Activated T-helper 1 cell treated with anti-CD3 and anti-CD28 coated beads, Interleukin-12 subunit alpha, Interleukin-12 subunit beta, Interleukin-2, Interleukin-4 antibody, amounts not matched to agents 30 ng/mL and 10 ng/mL and 1 ng/mL, durations not matched to agents 14 hours and 24 hours and 36 hours (primary cell): Measurements from ENCODE around the gene SCGB2B2. TPM values are rescaled to one million over a fixed set of nuclear protein-coding genes. Genes with fewer than 3 reads are reported as not detected.
"Not testable (repeated sequence)": the region's sequence is repeated elsewhere in the genome, so short reads cannot be mapped to it uniquely, and the experiment has no call there.

Source experiments
- DNase-seq: peaks from one replicate; pipeline ENCODE4 v3.0.0; 2021; ENCODE audit warnings: low spot score
- H3K27ac Mint-ChIP-seq: one replicate; pipeline ENCODE4 v1.8.0; 2021; ENCODE audit warnings: mild to moderate bottlenecking, mixed read lengths
- H3K27me3 Mint-ChIP-seq: one replicate; pipeline ENCODE4 v1.8.0; 2022; ENCODE audit warnings: mild to moderate bottlenecking, moderate library complexity, mixed read lengths; ENCODE audit not compliant: insufficient read depth
- H3K36me3 Mint-ChIP-seq: one replicate; pipeline ENCODE4 v1.8.0; 2021; ENCODE audit warnings: low read depth, mixed read lengths
- H3K4me1 Mint-ChIP-seq: one replicate; pipeline ENCODE4 v1.8.0; 2021; ENCODE audit warnings: low read depth, mixed read lengths
- H3K4me3 Mint-ChIP-seq: one replicate; pipeline ENCODE4 v1.8.0; 2021; ENCODE audit warnings: mild to moderate bottlenecking, moderate library complexity, mixed read lengths
- H3K9me3 Mint-ChIP-seq: one replicate; pipeline ENCODE4 v1.8.0; 2021; ENCODE audit warnings: mixed read lengths
- intact Hi-C: fragments of 100-400 bp; cut with micrococcal nuclease; formaldehyde crosslinking; loops from one replicate; pipeline ENCODE4 v1.15.1; 2024
- total RNA-seq: library from RNA; stranded (reverse); gene quantifications from 2 replicates; pipeline ENCODE4 v1.2.3, GENCODE V29; 2022

SCGB2B2 gene
- total RNA-seq, 1 donor from 2014 or later, result not detected

- no peak for DNase-seq
- peaks cover 3% of the 10 kb centered on the region for H3K27me3 Mint-ChIP-seq
- H3K36me3 Mint-ChIP-seq, result no peaks in the 10 kb centered on the region
- peak overlapping the region; percentile 48 for H3K27ac Mint-ChIP-seq
- no peak overlapping the region for H3K4me3 Mint-ChIP-seq
- H3K9me3 Mint-ChIP-seq, result no peaks in the 10 kb centered on the region
- intact Hi-C loops, result loop anchor here (1.0 kb wide), 1 partner anchor 10 kb away; the partner anchor contains the start of genes SCGB2B2 and ZNF302
- H3K4me1 Mint-ChIP-seq, result peaks cover 9% of the 10 kb centered on the region
These were observed 9.4 kb downstream of the SCGB2B2 start for GRCh38 chr19:34667349-34668076.

GRCh38 chr19:34666958-34667265 lies 10.0 kb downstream of the SCGB2B2 start:
- intact Hi-C loops, result loop anchor here (1.0 kb wide), 1 partner anchor 10 kb away; the partner anchor contains the start of genes SCGB2B2 and ZNF302
- H3K27ac Mint-ChIP-seq, result peak overlapping the region; percentile 48

GRCh38 chr19:34666200-34666957 lies 10.6 kb downstream of the SCGB2B2 start:
- Mint-ChIP-seq H3K27ac (no peak overlapping the region), H3K27me3 (peaks cover 2% of the 10 kb centered on the region), H3K9me3 (no peaks in the 10 kb centered on the region), H3K36me3 (no peaks in the 10 kb centered on the region), H3K4me1 (peaks cover 9% of the 10 kb centered on the region), H3K4me3 (no peak overlapping the region)
- no peak for DNase-seq
- intact Hi-C loops, result no loop called here

More at GRCh38 chr19:34666958-34667265, 10.0 kb downstream of the SCGB2B2 start:
- Mint-ChIP-seq H3K4me3 (no peak overlapping the region), H3K4me1 (peaks cover 9% of the 10 kb centered on the region), H3K36me3 (no peaks in the 10 kb centered on the region), H3K27me3 (peaks cover 2% of the 10 kb centered on the region), H3K9me3 (no peaks in the 10 kb centered on the region)
- DNase-seq, result no peak

- H3K9me3 Mint-ChIP-seq, H3K4me3 Mint-ChIP-seq, H3K36me3 Mint-ChIP-seq, DNase-seq, H3K27ac Mint-ChIP-seq, H3K4me1 Mint-ChIP-seq, intact Hi-C loops, H3K27me3 Mint-ChIP-seq: not testable (repeated sequence)
These were observed 11.7 kb downstream of the SCGB2B2 start for GRCh38 chr19:34665275-34665674.

GRCh38 chr19:34664870-34665269 lies 12.1 kb downstream of the SCGB2B2 start:
- no peaks in the 10 kb centered on the region for H3K36me3 Mint-ChIP-seq
- no peaks in the 10 kb centered on the region for H3K27me3 Mint-ChIP-seq
- intact Hi-C loops, result no loop called here
- no peak overlapping the region for H3K4me3 Mint-ChIP-seq
- no peaks in the 10 kb centered on the region for H3K9me3 Mint-ChIP-seq
- DNase-seq, result no peak
- H3K4me1 Mint-ChIP-seq, result peaks cover 9% of the 10 kb centered on the region
- H3K27ac Mint-ChIP-seq, result no peak overlapping the region

- Mint-ChIP-seq H3K4me1 (peaks cover 9% of the 10 kb centered on the region), H3K36me3 (no peaks in the 10 kb centered on the region), H3K4me3 (no peak overlapping the region), H3K9me3 (no peaks in the 10 kb centered on the region), H3K27me3 (no peaks in the 10 kb centered on the region), H3K27ac (no peak overlapping the region)
- intact Hi-C loops, result no loop called here
- DNase-seq, result no peak
These were observed 12.8 kb downstream of the SCGB2B2 start for GRCh38 chr19:34664168-34664567.

GRCh38 chr19:34662919-34663318 lies 14.0 kb downstream of the SCGB2B2 start:
- DNase-seq, result peak; percentile 31
- Mint-ChIP-seq H3K4me3 (no peak overlapping the region), H3K27ac (no peak overlapping the region), H3K27me3 (no peaks in the 10 kb centered on the region), H3K9me3 (peaks cover 3% of the 10 kb centered on the region), H3K4me1 (peaks cover 9% of the 10 kb centered on the region), H3K36me3 (no peaks in the 10 kb centered on the region)
- intact Hi-C loops, result loop anchor here (1.0 kb wide), 1 partner anchor 24 kb away; no protein-coding TSS in a partner anchor

- peaks cover 6% of the 10 kb centered on the region for H3K9me3 Mint-ChIP-seq
These were observed 15.6 kb downstream of the SCGB2B2 start for GRCh38 chr19:34661357-34661756.

GRCh38 chr19:34655651-34656050 lies 21.3 kb downstream of the SCGB2B2 start:
- DNase-seq, result no peak
- H3K27ac Mint-ChIP-seq, result no peak overlapping the region
- peaks cover 30% of the 10 kb centered on the region for H3K9me3 Mint-ChIP-seq
- H3K36me3 Mint-ChIP-seq, result no peaks in the 10 kb centered on the region
- H3K4me1 Mint-ChIP-seq, result no peaks in the 10 kb centered on the region
- intact Hi-C loops, result no loop called here
- H3K27me3 Mint-ChIP-seq, result peaks cover 2% of the 10 kb centered on the region
- no peak overlapping the region for H3K4me3 Mint-ChIP-seq

More at GRCh38 chr19:34661357-34661756, 15.6 kb downstream of the SCGB2B2 start:
- H3K36me3 Mint-ChIP-seq, result no peaks in the 10 kb centered on the region
- peaks cover 9% of the 10 kb centered on the region for H3K4me1 Mint-ChIP-seq
- intact Hi-C loops, result no loop called here
- H3K27me3 Mint-ChIP-seq, result no peaks in the 10 kb centered on the region
- no peak overlapping the region for H3K27ac Mint-ChIP-seq
- H3K4me3 Mint-ChIP-seq, result no peak overlapping the region
- no peak for DNase-seq

GRCh38 chr19:34654796-34655195 lies 22.2 kb downstream of the SCGB2B2 start:
- peaks cover 2% of the 10 kb centered on the region for H3K27me3 Mint-ChIP-seq
- H3K36me3 Mint-ChIP-seq, result no peaks in the 10 kb centered on the region
- no peak for DNase-seq
- intact Hi-C loops, result no loop called here
- H3K27ac Mint-ChIP-seq, result no peak overlapping the region
- H3K4me1 Mint-ChIP-seq, result no peaks in the 10 kb centered on the region
- peaks cover 32% of the 10 kb centered on the region for H3K9me3 Mint-ChIP-seq
- no peak overlapping the region for H3K4me3 Mint-ChIP-seq

- H3K4me3 Mint-ChIP-seq, result no peak overlapping the region
- no peaks in the 10 kb centered on the region for H3K36me3 Mint-ChIP-seq
- peaks cover 2% of the 10 kb centered on the region for H3K27me3 Mint-ChIP-seq
- H3K27ac Mint-ChIP-seq, result no peak overlapping the region
- DNase-seq, result no peak
- intact Hi-C loops, result no loop called here
- peaks cover 26% of the 10 kb centered on the region for H3K9me3 Mint-ChIP-seq
- H3K4me1 Mint-ChIP-seq, result no peaks in the 10 kb centered on the region
These were observed 25.2 kb downstream of the SCGB2B2 start for GRCh38 chr19:34651747-34652146.

GRCh38 chr19:34649886-34650543 lies 26.9 kb downstream of the SCGB2B2 start:
- Mint-ChIP-seq H3K9me3 (peaks cover 26% of the 10 kb centered on the region), H3K4me1 (no peaks in the 10 kb centered on the region), H3K27ac (no peak overlapping the region), H3K27me3 (peaks cover 2% of the 10 kb centered on the region), H3K4me3 (no peak overlapping the region), H3K36me3 (no peaks in the 10 kb centered on the region)
- no peak for DNase-seq
- intact Hi-C loops, result no loop called here

- H3K36me3 Mint-ChIP-seq, result no peaks in the 10 kb centered on the region
- peaks cover 1% of the 10 kb centered on the region for H3K9me3 Mint-ChIP-seq
- no peak overlapping the region for H3K27ac Mint-ChIP-seq
- DNase-seq, result no peak
- intact Hi-C loops, result no loop called here
- H3K27me3 Mint-ChIP-seq, result no peaks in the 10 kb centered on the region
- no peak overlapping the region for H3K4me3 Mint-ChIP-seq
- no peaks in the 10 kb centered on the region for H3K4me1 Mint-ChIP-seq
These were observed 31.4 kb downstream of the SCGB2B2 start for GRCh38 chr19:34645551-34645950.
